GM12801 (cell line): ENCODE results near the gene ZNF708.

Experiments
- CTCF ChIP-seq: IDR thresholded peaks from one replicate; pipeline ENCODE4 v1.5.1; 2011; ENCODE audit warnings: control low read depth; ENCODE audit not compliant: insufficient read length; ENCODE audit errors: extremely low read depth

ZNF708 gene

GRCh38 chr19:21323000-21323399, 6.2 kb downstream of the ZNF708 start:
- TF ChIP-seq CTCF = no peak

GRCh38 chr19:21322528-21322927, 6.7 kb downstream of the ZNF708 start:
- no peak for TF ChIP-seq CTCF

GRCh38 chr19:21321996-21322395, 7.2 kb downstream of the ZNF708 start:
- TF ChIP-seq CTCF = no peak

- no peak for TF ChIP-seq CTCF
Observed at GRCh38 chr19:21321134-21321533, 8.1 kb downstream of the ZNF708 start.

GRCh38 chr19:21317821-21318220, 11.4 kb downstream of the ZNF708 start:
- TF ChIP-seq CTCF = no peak

GRCh38 chr19:21314676-21315075, 14.5 kb downstream of the ZNF708 start:
- TF ChIP-seq CTCF = no peak

- no peak for TF ChIP-seq CTCF
Observed at GRCh38 chr19:21308773-21309172, 20.4 kb downstream of the ZNF708 start.

GRCh38 chr19:21269813-21270212, 59.4 kb downstream of the ZNF708 start:
- no peak for TF ChIP-seq CTCF
